ENCODE data around the gene DUSP1.

The DUSP1 gene

GRCh38 chr5:172751761-172752510, 19.1 kb downstream of the DUSP1 start:
- no peak for TF ChIP-seq CTCF (IDR thresholded peaks at IDR 0.05; ENCODE audit: low read depth, low read length, missing control alignments)
- no peak overlapping the region for H3K4me3 ChIP-seq (replicated peaks; ENCODE audit: low read depth, low read length)
- no peak for DNase-seq (ENCODE audit: extremely low read depth, low read depth)

GRCh38 chr5:172749881-172750633, 20.9 kb downstream of the DUSP1 start:
- no peak for DNase-seq (ENCODE audit: extremely low read depth, low read depth)
- TF ChIP-seq CTCF (IDR thresholded peaks at IDR 0.05; ENCODE audit: low read depth, low read length, missing control alignments) = no peak
- H3K4me3 ChIP-seq (replicated peaks; ENCODE audit: low read depth, low read length) = no peak overlapping the region

- TF ChIP-seq CTCF (IDR thresholded peaks at IDR 0.05; ENCODE audit: low read depth, low read length, missing control alignments) = no peak
- DNase-seq (ENCODE audit: extremely low read depth, low read depth) = no peak
- H3K4me3 ChIP-seq (replicated peaks; ENCODE audit: low read depth, low read length) = no peak overlapping the region
Observed at GRCh38 chr5:172749076-172749475, 21.9 kb downstream of the DUSP1 start.

GRCh38 chr5:172748341-172748843, 22.6 kb downstream of the DUSP1 start:
- TF ChIP-seq CTCF (IDR thresholded peaks at IDR 0.05; ENCODE audit: low read depth, low read length, missing control alignments) = no peak
- no peak for DNase-seq (ENCODE audit: extremely low read depth, low read depth)
- H3K4me3 ChIP-seq (replicated peaks; ENCODE audit: low read depth, low read length) = no peak overlapping the region

GRCh38 chr5:172747471-172747870, 23.5 kb downstream of the DUSP1 start:
- TF ChIP-seq CTCF (IDR thresholded peaks at IDR 0.05; ENCODE audit: low read depth, low read length, missing control alignments) = no peak
- no peak overlapping the region for H3K4me3 ChIP-seq (replicated peaks; ENCODE audit: low read depth, low read length)
- no peak for DNase-seq (ENCODE audit: extremely low read depth, low read depth)

- DNase-seq (ENCODE audit: extremely low read depth, low read depth) = no peak
- TF ChIP-seq CTCF (IDR thresholded peaks at IDR 0.05; ENCODE audit: low read depth, low read length, missing control alignments) = no peak
- H3K4me3 ChIP-seq (replicated peaks; ENCODE audit: low read depth, low read length) = no peak overlapping the region
Observed at GRCh38 chr5:172746725-172747124, 24.3 kb downstream of the DUSP1 start.

All from HFF-Myc (cell line).